HCT116 (cell line): Measurements from ENCODE around the gene RFXANK.

ENCODE experiments used
- ATF3 ChIP-seq: IDR thresholded peaks from 2 replicates; pipeline ENCODE4 v1.6.1; 2012
- POLR2A ChIP-seq: IDR thresholded peaks from 2 replicates; pipeline ENCODE4 v1.7.0; 2011; ENCODE audit warnings: borderline replicate concordance; ENCODE audit not compliant: insufficient read depth, insufficient read length; ENCODE audit errors: extremely low read depth
- POLR2AphosphoS5 ChIP-seq: IDR thresholded peaks from 2 replicates; pipeline ENCODE4 v1.6.1; 2011; ENCODE audit warnings: mild to moderate bottlenecking, low read depth, low read length, moderate library complexity
- RAD21 ChIP-seq: IDR thresholded peaks from 2 replicates; pipeline ENCODE4 v1.6.1; 2012; ENCODE audit warnings: low read depth, mild to moderate bottlenecking
- SP1 ChIP-seq: IDR thresholded peaks from 2 replicates; pipeline ENCODE4 v1.6.1; 2012; ENCODE audit warnings: low read depth
- SRF ChIP-seq: IDR thresholded peaks from 2 replicates; pipeline ENCODE4 v1.6.1; 2012; ENCODE audit warnings: low read depth
- YY1 ChIP-seq: IDR thresholded peaks from 2 replicates; pipeline ENCODE4 v1.6.1; 2011; ENCODE audit warnings: low read length, low read depth, moderate library complexity, mild to moderate bottlenecking; ENCODE audit not compliant: insufficient replicate concordance; ENCODE audit errors: extremely low read depth
- TF ChIP-seq, protein P1 (sequence below): IDR thresholded peaks from 2 replicates; pipeline ENCODE4 v1.6.1; 2012; ENCODE audit warnings: low read depth
- TF ChIP-seq, protein P2 (sequence below), 3 experiments: fragments of 200-600 bp in 1 of 3; sonication (generic) in 1 of 3; IDR thresholded peaks in 2 of 3; conservative IDR thresholded peaks in 1 of 3; 2 replicates each; pipeline ENCODE4 v1.5.1; 2012 to 2017; ENCODE audit warnings: low read depth in 2 of 3, low read length in 2 of 3, antibody characterized with exemption in 1 of 3, borderline replicate concordance in 1 of 3, control low read depth in 1 of 3, mild to moderate bottlenecking in 1 of 3, mixed read lengths in 1 of 3, mixed run types in 1 of 3, moderate library complexity in 1 of 3; ENCODE audit not compliant: insufficient read depth in 1 of 3

GRCh38 chr19:19236173-19236572 lies 44.1 kb downstream of the RFXANK start:
- TF ChIP-seq ATF3 (no peak), POLR2A (no peak), YY1 (no peak), RAD21 (no peak), SRF (no peak), POLR2AphosphoS5 (no peak), SP1 (no peak)
- TF ChIP-seq, protein P1, sequence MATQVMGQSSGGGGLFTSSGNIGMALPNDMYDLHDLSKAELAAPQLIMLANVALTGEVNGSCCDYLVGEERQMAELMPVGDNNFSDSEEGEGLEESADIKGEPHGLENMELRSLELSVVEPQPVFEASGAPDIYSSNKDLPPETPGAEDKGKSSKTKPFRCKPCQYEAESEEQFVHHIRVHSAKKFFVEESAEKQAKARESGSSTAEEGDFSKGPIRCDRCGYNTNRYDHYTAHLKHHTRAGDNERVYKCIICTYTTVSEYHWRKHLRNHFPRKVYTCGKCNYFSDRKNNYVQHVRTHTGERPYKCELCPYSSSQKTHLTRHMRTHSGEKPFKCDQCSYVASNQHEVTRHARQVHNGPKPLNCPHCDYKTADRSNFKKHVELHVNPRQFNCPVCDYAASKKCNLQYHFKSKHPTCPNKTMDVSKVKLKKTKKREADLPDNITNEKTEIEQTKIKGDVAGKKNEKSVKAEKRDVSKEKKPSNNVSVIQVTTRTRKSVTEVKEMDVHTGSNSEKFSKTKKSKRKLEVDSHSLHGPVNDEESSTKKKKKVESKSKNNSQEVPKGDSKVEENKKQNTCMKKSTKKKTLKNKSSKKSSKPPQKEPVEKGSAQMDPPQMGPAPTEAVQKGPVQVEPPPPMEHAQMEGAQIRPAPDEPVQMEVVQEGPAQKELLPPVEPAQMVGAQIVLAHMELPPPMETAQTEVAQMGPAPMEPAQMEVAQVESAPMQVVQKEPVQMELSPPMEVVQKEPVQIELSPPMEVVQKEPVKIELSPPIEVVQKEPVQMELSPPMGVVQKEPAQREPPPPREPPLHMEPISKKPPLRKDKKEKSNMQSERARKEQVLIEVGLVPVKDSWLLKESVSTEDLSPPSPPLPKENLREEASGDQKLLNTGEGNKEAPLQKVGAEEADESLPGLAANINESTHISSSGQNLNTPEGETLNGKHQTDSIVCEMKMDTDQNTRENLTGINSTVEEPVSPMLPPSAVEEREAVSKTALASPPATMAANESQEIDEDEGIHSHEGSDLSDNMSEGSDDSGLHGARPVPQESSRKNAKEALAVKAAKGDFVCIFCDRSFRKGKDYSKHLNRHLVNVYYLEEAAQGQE: no peak
- TF ChIP-seq, protein P2, sequence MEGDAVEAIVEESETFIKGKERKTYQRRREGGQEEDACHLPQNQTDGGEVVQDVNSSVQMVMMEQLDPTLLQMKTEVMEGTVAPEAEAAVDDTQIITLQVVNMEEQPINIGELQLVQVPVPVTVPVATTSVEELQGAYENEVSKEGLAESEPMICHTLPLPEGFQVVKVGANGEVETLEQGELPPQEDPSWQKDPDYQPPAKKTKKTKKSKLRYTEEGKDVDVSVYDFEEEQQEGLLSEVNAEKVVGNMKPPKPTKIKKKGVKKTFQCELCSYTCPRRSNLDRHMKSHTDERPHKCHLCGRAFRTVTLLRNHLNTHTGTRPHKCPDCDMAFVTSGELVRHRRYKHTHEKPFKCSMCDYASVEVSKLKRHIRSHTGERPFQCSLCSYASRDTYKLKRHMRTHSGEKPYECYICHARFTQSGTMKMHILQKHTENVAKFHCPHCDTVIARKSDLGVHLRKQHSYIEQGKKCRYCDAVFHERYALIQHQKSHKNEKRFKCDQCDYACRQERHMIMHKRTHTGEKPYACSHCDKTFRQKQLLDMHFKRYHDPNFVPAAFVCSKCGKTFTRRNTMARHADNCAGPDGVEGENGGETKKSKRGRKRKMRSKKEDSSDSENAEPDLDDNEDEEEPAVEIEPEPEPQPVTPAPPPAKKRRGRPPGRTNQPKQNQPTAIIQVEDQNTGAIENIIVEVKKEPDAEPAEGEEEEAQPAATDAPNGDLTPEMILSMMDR (IDR thresholded peaks at IDR 0.05 in 2 of 3, conservative IDR thresholded peaks at IDR 0.05 in 1 of 3; ENCODE audit: borderline replicate concordance in 1 of 3, insufficient read depth in 1 of 3, low read depth in 2 of 3, low read length in 2 of 3): no peak
